Measurements from ENCODE around the gene KIF26A. TPM values are rescaled to one million over a fixed set of nuclear protein-coding genes. Genes with fewer than 3 reads are reported as not detected.

Gene KIF26A
- total RNA-seq, 1 experiment from 2014 or later, result 5.5 TPM

- H3K4me3 Mint-ChIP-seq (ENCODE audit: unreplicated experiment), result no peak overlapping the region
- H3K36me3 Mint-ChIP-seq (ENCODE audit: insufficient read depth, unreplicated experiment), result peaks cover 9% of the 10 kb centered on the region
- TF ChIP-seq CTCF (IDR thresholded peaks at IDR 0.05; ENCODE audit: insufficient read depth in 1 of 2, low read depth in 1 of 2, low read length in 1 of 2, severe bottlenecking in 1 of 2, unreplicated experiment in 1 of 2), result no peak
- intact Hi-C loops (cut with micrococcal nuclease; ENCODE audit: unreplicated experiment), result no loop called here
- H3K27me3 ChIP-seq (replicated peaks; ENCODE audit: control insufficient read depth, insufficient read depth, low read length), result no peaks in the 10 kb centered on the region
- H3K4me3 ChIP-seq (ENCODE audit: low read depth, low read length), result no peak overlapping the region
- ChIA-PET POLR2A (no interaction called here), CTCF (interaction anchor here (0.5 kb wide), 1 partner anchor 15 kb away, joined by 6 read pairs; no protein-coding TSS in a partner anchor)
- no peaks in the 10 kb centered on the region for H3K9me3 ChIP-seq
- H3K4me1 ChIP-seq, result peaks cover 6% of the 10 kb centered on the region
- no peak overlapping the region for H3K27ac Mint-ChIP-seq (ENCODE audit: unreplicated experiment)
- no peak for DNase-seq
- no TSS peak for BruUV-seq (replicated peaks)
- H3K4me1 Mint-ChIP-seq (ENCODE audit: low read depth, unreplicated experiment), result no peaks in the 10 kb centered on the region
- H3K27me3 Mint-ChIP-seq (ENCODE audit: insufficient read depth, unreplicated experiment), result no peaks in the 10 kb centered on the region
- H3K36me3 ChIP-seq (ENCODE audit: control insufficient read depth, insufficient read depth, low read length), result no peaks in the 10 kb centered on the region
- no peaks in the 10 kb centered on the region for H3K9me3 Mint-ChIP-seq (ENCODE audit: unreplicated experiment)
These were observed 26.3 kb upstream of the KIF26A start for GRCh38 chr14:104112113-104112505.

GRCh38 chr14:104112609-104113571, 25.5 kb upstream of the KIF26A start:
- Mint-ChIP-seq H3K4me1 (ENCODE audit: low read depth, unreplicated experiment) (no peaks in the 10 kb centered on the region), H3K36me3 (ENCODE audit: insufficient read depth, unreplicated experiment) (peaks cover 9% of the 10 kb centered on the region), H3K4me3 (ENCODE audit: unreplicated experiment) (no peak overlapping the region), H3K27ac (ENCODE audit: unreplicated experiment) (no peak overlapping the region), H3K27me3 (ENCODE audit: insufficient read depth, unreplicated experiment) (no peaks in the 10 kb centered on the region), H3K9me3 (ENCODE audit: unreplicated experiment) (no peaks in the 10 kb centered on the region)
- no peak overlapping the region for H3K4me3 ChIP-seq (ENCODE audit: low read depth, low read length)
- intact Hi-C loops (cut with micrococcal nuclease; ENCODE audit: unreplicated experiment), result no loop called here
- H3K27me3 ChIP-seq (replicated peaks; ENCODE audit: control insufficient read depth, insufficient read depth, low read length), result no peaks in the 10 kb centered on the region
- DNase-seq, result peak in 1 of 2 experiments; percentile 26
- TF ChIP-seq CTCF (IDR thresholded peaks at IDR 0.05; ENCODE audit: insufficient read depth in 1 of 2, low read depth in 1 of 2, low read length in 1 of 2, severe bottlenecking in 1 of 2, unreplicated experiment in 1 of 2), result no peak
- H3K9me3 ChIP-seq, result no peaks in the 10 kb centered on the region
- no TSS peak for BruUV-seq (replicated peaks)
- ChIA-PET POLR2A (no interaction called here), CTCF (interaction anchor here (0.5 to 0.9 kb wide), 2 partner anchors 16 to 451 kb away, joined by 3 to 6 read pairs; no protein-coding TSS in a partner anchor)
- H3K36me3 ChIP-seq (ENCODE audit: control insufficient read depth, insufficient read depth, low read length), result no peaks in the 10 kb centered on the region
- H3K4me1 ChIP-seq, result peaks cover 13% of the 10 kb centered on the region

GRCh38 chr14:104113631-104114420, 24.6 kb upstream of the KIF26A start:
- H3K4me3 Mint-ChIP-seq (ENCODE audit: unreplicated experiment), result no peak overlapping the region
- POLR2A ChIA-PET, result no interaction called here
- no peak for TF ChIP-seq CTCF (IDR thresholded peaks at IDR 0.05; ENCODE audit: insufficient read depth in 1 of 2, low read depth in 1 of 2, low read length in 1 of 2, severe bottlenecking in 1 of 2, unreplicated experiment in 1 of 2)
- no peaks in the 10 kb centered on the region for H3K36me3 ChIP-seq (ENCODE audit: control insufficient read depth, insufficient read depth, low read length)
- H3K4me3 ChIP-seq (ENCODE audit: low read depth, low read length), result no peak overlapping the region
- DNase-seq, result peak in 1 of 2 experiments; percentile 25
- H3K4me1 Mint-ChIP-seq (ENCODE audit: low read depth, unreplicated experiment), result no peaks in the 10 kb centered on the region
- CTCF ChIA-PET, result interaction anchor here (0.9 kb wide), 1 partner anchor 451 kb away, joined by 3 read pairs; no protein-coding TSS in a partner anchor
- H3K9me3 Mint-ChIP-seq (ENCODE audit: unreplicated experiment), result no peaks in the 10 kb centered on the region
- BruUV-seq (replicated peaks), result no TSS peak
- peaks cover 9% of the 10 kb centered on the region for H3K36me3 Mint-ChIP-seq (ENCODE audit: insufficient read depth, unreplicated experiment)
- intact Hi-C loops (cut with micrococcal nuclease; ENCODE audit: unreplicated experiment), result no loop called here
- no peaks in the 10 kb centered on the region for H3K27me3 ChIP-seq (replicated peaks; ENCODE audit: control insufficient read depth, insufficient read depth, low read length)
- H3K27me3 Mint-ChIP-seq (ENCODE audit: insufficient read depth, unreplicated experiment), result no peaks in the 10 kb centered on the region
- H3K9me3 ChIP-seq, result no peaks in the 10 kb centered on the region
- no peak overlapping the region for H3K27ac Mint-ChIP-seq (ENCODE audit: unreplicated experiment)
- peaks cover 13% of the 10 kb centered on the region for H3K4me1 ChIP-seq
